DND-41 (cell line): ENCODE results near the gene ELAPOR1.

Experiments
- EZH2 ChIP-seq: IDR thresholded peaks from 3 replicates; pipeline ENCODE4 v1.6.1; 2012; ENCODE audit warnings: borderline replicate concordance, low read depth, mild to moderate bottlenecking, moderate library complexity, low read length, inconsistent platforms; ENCODE audit not compliant: severe bottlenecking
- TF ChIP-seq, protein P1 (sequence below): IDR thresholded peaks from 2 replicates; pipeline ENCODE4 v1.5.1; 2012; ENCODE audit warnings: borderline replicate concordance, low read length, moderate library complexity, mild to moderate bottlenecking; ENCODE audit not compliant: poor library complexity, severe bottlenecking; ENCODE audit errors: extremely low read depth

DNA sequence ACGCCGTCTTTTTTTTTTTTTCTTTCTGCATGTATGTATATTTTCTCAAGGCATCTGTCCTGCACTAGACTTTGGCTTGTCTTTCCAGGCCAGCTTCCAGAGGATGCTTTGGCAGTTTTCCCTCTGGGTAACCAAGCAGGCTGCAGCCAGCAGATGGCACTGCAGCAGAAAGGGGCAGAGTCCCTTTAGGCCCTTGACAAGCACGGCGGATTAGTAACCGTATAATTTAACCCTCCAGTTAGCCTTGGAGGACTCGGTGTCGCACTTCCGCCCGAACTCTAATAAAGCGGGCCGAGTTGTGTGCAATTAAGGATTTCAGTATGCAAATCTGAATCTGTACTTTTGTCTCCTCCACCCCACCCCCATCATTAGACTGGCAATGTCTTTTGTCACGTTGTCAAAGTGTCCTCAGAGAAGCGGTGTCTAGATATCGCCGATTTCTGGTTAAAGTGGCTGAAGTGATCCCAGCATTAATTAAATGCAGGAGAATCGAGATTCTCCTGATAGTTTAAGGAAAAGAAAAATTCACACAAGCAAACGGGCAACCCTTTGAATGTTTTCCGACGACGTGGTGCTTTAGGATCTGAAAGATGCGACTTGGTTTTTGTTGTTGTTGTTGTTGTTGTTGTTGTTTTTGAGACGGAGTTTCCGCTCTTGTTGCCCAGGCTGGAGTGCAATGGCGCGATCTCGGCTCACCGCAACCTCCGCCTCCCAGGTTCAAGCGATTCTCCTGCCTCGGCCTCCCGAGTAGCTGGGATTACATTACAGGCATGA is 24.5 kb upstream of the ELAPOR1 start:
- TF ChIP-seq, protein P1, sequence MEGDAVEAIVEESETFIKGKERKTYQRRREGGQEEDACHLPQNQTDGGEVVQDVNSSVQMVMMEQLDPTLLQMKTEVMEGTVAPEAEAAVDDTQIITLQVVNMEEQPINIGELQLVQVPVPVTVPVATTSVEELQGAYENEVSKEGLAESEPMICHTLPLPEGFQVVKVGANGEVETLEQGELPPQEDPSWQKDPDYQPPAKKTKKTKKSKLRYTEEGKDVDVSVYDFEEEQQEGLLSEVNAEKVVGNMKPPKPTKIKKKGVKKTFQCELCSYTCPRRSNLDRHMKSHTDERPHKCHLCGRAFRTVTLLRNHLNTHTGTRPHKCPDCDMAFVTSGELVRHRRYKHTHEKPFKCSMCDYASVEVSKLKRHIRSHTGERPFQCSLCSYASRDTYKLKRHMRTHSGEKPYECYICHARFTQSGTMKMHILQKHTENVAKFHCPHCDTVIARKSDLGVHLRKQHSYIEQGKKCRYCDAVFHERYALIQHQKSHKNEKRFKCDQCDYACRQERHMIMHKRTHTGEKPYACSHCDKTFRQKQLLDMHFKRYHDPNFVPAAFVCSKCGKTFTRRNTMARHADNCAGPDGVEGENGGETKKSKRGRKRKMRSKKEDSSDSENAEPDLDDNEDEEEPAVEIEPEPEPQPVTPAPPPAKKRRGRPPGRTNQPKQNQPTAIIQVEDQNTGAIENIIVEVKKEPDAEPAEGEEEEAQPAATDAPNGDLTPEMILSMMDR = peak; percentile 83
- TF ChIP-seq EZH2 = no peak
